GM12801 (cell line): ENCODE results near the gene PRKG1.

Experiments used
- CTCF ChIP-seq: IDR thresholded peaks from one replicate; pipeline ENCODE4 v1.5.1; 2011; ENCODE audit warnings: control low read depth; ENCODE audit not compliant: insufficient read length; ENCODE audit errors: extremely low read depth

PRKG1 gene

GRCh38 chr10:51911723-51912122 is 837.4 kb downstream of the PRKG1 start:
- no peak for TF ChIP-seq CTCF

DNA sequence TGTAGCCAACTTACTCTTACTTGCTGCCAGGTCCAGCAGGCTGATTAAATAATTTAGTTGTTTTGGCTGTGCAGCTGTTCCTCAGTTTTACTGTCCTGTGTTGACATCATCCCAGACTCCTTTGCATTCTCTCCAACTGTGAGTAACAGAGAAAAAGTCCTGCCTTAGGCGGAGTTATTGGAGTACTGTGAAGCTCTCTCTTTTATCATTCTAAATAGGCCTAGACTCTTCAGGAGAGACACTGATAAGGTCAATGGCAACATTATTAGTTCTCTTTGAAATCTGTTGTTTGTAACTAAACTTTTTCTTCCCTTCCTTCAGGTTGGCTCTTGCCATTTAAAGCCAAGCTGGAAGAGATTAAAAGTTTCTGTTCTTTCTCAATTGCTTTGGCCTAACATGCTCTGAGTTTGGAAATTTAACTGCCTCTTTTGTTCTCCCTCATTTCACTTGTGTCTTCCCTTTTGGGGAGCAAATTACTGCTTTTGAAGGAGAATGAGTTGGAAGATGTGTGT is 840.8 kb downstream of the PRKG1 start:
- TF ChIP-seq CTCF = no peak

GRCh38 chr10:51918440-51918839 is 844.2 kb downstream of the PRKG1 start:
- TF ChIP-seq CTCF = no peak

DNA sequence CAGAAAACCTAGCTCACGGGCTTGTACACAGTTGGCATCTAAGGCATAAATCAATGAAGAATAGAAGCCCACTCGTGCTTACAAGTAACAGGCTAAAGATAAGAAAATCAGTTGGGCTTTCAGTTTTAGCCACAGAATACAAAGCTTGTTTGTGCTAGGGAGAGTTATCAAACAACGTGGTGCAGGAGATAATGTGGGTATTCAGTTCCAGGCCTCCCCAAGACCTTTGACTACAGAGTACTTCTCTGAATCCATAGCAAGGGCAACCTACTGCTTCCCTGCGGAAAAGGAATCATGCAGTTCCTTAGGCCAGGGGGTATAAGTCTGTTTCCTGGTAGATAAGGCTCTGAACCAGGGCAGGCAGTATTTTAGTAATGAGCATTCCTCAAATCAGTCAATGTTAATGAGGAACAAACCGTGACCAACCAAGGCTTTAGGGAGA is 844.6 kb downstream of the PRKG1 start:
- TF ChIP-seq CTCF = no peak

DNA sequence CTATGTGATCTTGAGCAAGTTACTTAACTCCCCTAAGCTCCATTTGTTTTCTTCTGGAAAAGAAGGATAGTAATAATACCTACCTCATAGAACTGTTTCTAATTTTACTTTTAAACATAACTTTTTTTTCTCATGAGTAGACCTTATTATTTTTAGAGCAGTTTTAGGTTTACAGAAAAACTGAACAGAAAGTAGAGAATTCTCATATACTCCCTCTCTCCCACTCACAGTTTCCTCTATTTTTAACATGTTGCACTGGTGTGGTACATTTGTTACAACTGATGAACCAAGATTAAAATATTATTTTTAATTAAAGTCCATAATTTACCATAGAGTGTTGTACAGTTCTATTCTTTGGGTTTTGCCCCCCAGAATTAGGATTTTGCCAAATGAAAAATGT is 846.4 kb downstream of the PRKG1 start:
- TF ChIP-seq CTCF = no peak

DNA sequence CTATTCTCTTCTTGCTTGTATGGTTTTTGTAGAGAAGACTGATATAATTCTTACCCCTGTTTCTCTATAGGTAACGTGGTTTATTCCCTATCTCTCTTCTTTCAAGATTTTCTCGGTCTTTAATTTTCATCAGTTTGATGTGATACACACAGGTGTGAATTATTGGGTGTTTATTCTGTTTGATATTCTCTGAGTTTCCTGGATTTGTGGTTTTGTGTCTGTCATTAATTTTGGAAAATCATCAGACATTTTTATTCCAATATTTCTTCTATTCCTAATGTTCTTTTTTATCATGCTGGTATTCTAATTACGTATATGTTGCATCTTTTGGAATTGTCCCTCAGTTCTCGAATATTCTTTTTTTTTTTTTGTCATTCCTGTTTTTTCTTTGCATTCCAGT is 850.1 kb downstream of the PRKG1 start:
- no peak for TF ChIP-seq CTCF

- no peak for TF ChIP-seq CTCF
Measured at GRCh38 chr10:51926337-51926736, 852.0 kb downstream of the PRKG1 start.

DNA sequence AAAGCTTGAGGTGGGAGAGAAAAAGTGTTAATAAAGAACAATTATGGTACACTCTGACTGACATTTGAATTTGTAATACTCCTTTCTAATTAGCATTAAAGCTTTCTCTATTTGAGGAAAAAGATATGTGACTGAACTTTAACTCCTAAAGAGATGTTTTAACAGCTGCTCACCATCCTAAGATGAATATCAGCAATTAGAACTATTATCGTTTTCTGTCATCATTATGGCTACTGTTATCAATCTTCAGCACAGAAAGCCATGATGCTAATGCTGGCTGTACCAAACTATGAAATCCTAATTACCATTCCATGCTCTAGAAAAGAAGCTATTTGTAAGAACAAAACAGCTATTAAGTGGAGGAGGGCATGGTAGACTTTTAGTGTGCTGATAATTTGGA is 853.9 kb downstream of the PRKG1 start:
- TF ChIP-seq CTCF = no peak
